Fibroblast of mammary gland (primary cell): ENCODE measurements around the gene RGS17.
"Not testable (repeated sequence)": the region's sequence is repeated elsewhere in the genome, so short reads cannot be mapped to it uniquely, and the experiment has no call there.

Experiments
- DNase-seq: peaks from one replicate; pipeline ENCODE4 v3.0.0-alpha.2; 2010; ENCODE audit warnings: low read depth
- H3K4me3 ChIP-seq: 2 replicates; pipeline ENCODE4 v1.5.1; 2011; ENCODE audit warnings: low read depth, mild to moderate bottlenecking, low read length, moderate library complexity; ENCODE audit not compliant: control insufficient read depth
- CTCF ChIP-seq: conservative IDR thresholded peaks from 2 replicates; pipeline ENCODE4 v1.5.1; 2011; ENCODE audit warnings: low read depth, low read length, inconsistent platforms; ENCODE audit not compliant: control insufficient read depth, insufficient read depth

Gene RGS17

GRCh38 chr6:152975204-152975915 lies 155.7 kb downstream of the RGS17 start:
- no peak overlapping the region for H3K4me3 ChIP-seq
- no peak for TF ChIP-seq CTCF
- DNase-seq = no peak

GRCh38 chr6:152973916-152974315 lies 157.2 kb downstream of the RGS17 start:
- H3K4me3 ChIP-seq = no peak overlapping the region
- DNase-seq = no peak
- TF ChIP-seq CTCF = no peak

GRCh38 chr6:152969688-152970418 lies 161.2 kb downstream of the RGS17 start:
- no peak for TF ChIP-seq CTCF
- DNase-seq = no peak

GRCh38 chr6:152966168-152966894 lies 164.8 kb downstream of the RGS17 start:
- not testable (repeated sequence) for DNase-seq, H3K4me3 ChIP-seq

More at GRCh38 chr6:152969688-152970418, 161.2 kb downstream of the RGS17 start:
- H3K4me3 ChIP-seq = no peak overlapping the region

- TF ChIP-seq CTCF = no peak
- H3K4me3 ChIP-seq = no peak overlapping the region
- DNase-seq = no peak
Measured at GRCh38 chr6:152959333-152959732, 171.7 kb downstream of the RGS17 start.

GRCh38 chr6:152957796-152958195 lies 173.3 kb downstream of the RGS17 start:
- no peak for TF ChIP-seq CTCF
- no peak overlapping the region for H3K4me3 ChIP-seq
- DNase-seq = no peak
